ENCODE results near the gene CCDC91.
"Not testable (repeated sequence)": the region's sequence is repeated elsewhere in the genome, so short reads cannot be mapped to it uniquely, and the experiment has no call there.

Gene CCDC91

GRCh38 chr12:28456934-28457710, 266.9 kb downstream of the CCDC91 start:
- no peak for DNase-seq (ENCODE audit: low read depth in 3 of 3)

- no peak for DNase-seq (ENCODE audit: low read depth in 3 of 3)
Observed at GRCh38 chr12:28457785-28458184, 267.5 kb downstream of the CCDC91 start.

GRCh38 chr12:28459481-28459880, 269.2 kb downstream of the CCDC91 start:
- no peak for DNase-seq (ENCODE audit: low read depth in 3 of 3)

GRCh38 chr12:28460420-28461130, 270.3 kb downstream of the CCDC91 start:
- no peak for DNase-seq (ENCODE audit: low read depth in 3 of 3)

GRCh38 chr12:28463396-28463795, 273.1 kb downstream of the CCDC91 start:
- DNase-seq (ENCODE audit: low read depth in 3 of 3), result no peak

- DNase-seq (ENCODE audit: low read depth in 3 of 3), result not testable (repeated sequence)
Observed at GRCh38 chr12:28471762-28472161, 281.5 kb downstream of the CCDC91 start.

GRCh38 chr12:28476206-28476605, 285.9 kb downstream of the CCDC91 start:
- not testable (repeated sequence) for DNase-seq (ENCODE audit: low read depth in 3 of 3)

- not testable (repeated sequence) for DNase-seq (ENCODE audit: low read depth in 3 of 3)
Observed at GRCh38 chr12:28479097-28479496, 288.8 kb downstream of the CCDC91 start.

- no peak for DNase-seq (ENCODE audit: low read depth in 3 of 3)
Observed at GRCh38 chr12:28479683-28480082, 289.4 kb downstream of the CCDC91 start.

- DNase-seq (ENCODE audit: low read depth in 3 of 3), result no peak
Observed at GRCh38 chr12:28484156-28484555, 293.9 kb downstream of the CCDC91 start.

GRCh38 chr12:28486521-28486920, 296.3 kb downstream of the CCDC91 start:
- no peak for DNase-seq (ENCODE audit: low read depth in 3 of 3)

GRCh38 chr12:28489246-28489645, 299.0 kb downstream of the CCDC91 start:
- DNase-seq (ENCODE audit: low read depth in 3 of 3), result no peak

GRCh38 chr12:28497889-28498411, 307.7 kb downstream of the CCDC91 start:
- DNase-seq (ENCODE audit: low read depth in 3 of 3), result no peak

GRCh38 chr12:28498850-28499249, 308.6 kb downstream of the CCDC91 start:
- DNase-seq (ENCODE audit: low read depth in 3 of 3), result no peak

GRCh38 chr12:28500373-28501024, 310.2 kb downstream of the CCDC91 start:
- DNase-seq (ENCODE audit: low read depth in 3 of 3), result no peak

GRCh38 chr12:28506271-28506670, 316.0 kb downstream of the CCDC91 start:
- no peak for DNase-seq (ENCODE audit: low read depth in 3 of 3)

- no peak for DNase-seq (ENCODE audit: low read depth in 3 of 3)
Observed at GRCh38 chr12:28507033-28507432, 316.8 kb downstream of the CCDC91 start.

- DNase-seq (ENCODE audit: low read depth in 3 of 3), result no peak
Observed at GRCh38 chr12:28507867-28508266, 317.6 kb downstream of the CCDC91 start.

GRCh38 chr12:28512406-28512805, 322.1 kb downstream of the CCDC91 start:
- no peak for DNase-seq (ENCODE audit: low read depth in 3 of 3)

GRCh38 chr12:28512876-28513275, 322.6 kb downstream of the CCDC91 start:
- no peak for DNase-seq (ENCODE audit: low read depth in 3 of 3)

GRCh38 chr12:28513983-28514382, 323.7 kb downstream of the CCDC91 start:
- no peak for DNase-seq (ENCODE audit: low read depth in 3 of 3)

- DNase-seq (ENCODE audit: low read depth in 3 of 3), result no peak
Observed at GRCh38 chr12:28517101-28517500, 326.8 kb downstream of the CCDC91 start.
